ENCODE data around the gene PCDHGB6. TPM values are rescaled to one million over a fixed set of nuclear protein-coding genes. Genes with fewer than 3 reads are reported as not detected.

Gene PCDHGB6
- total and polyA plus RNA-seq, 2 donors (not counting 3 experiments of a cell fraction or from before 2014, with no cell fraction given) = 2.3 to 4.8 TPM

DNA sequence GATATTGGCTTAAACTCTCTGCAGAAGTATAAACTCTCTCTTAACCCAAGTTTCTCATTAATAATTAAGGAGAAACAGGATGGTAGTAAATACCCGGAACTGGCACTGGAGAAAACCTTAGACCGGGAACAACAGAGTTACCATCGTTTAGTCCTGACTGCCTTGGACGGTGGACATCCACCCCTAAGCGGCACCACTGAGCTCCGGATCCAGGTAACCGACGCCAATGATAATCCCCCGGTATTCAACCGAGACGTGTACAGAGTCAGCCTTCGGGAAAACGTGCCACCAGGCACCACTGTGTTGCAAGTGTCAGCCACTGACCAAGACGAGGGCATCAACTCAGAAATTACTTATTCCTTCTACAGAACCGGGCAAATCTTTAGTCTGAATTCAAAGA is 9.2 kb upstream of the PCDHGB6 start:
- dilution Hi-C loops (cut with MboI; ENCODE audit: extremely low pct_ligation_motif_present, low sequenced_read_pairs) = no loop called here
- CTCF ChIA-PET = interaction anchor here (1.2 to 3.5 kb wide), 12 partner anchors 8 to 165 kb away, joined by 6 to 45 read pairs (median 16); partner anchors contain the start of genes PCDHGA10, PCDHGA11, PCDHGA12 and PCDHGA2
- no peaks in the 10 kb centered on the region for H3K9me1 ChIP-seq (replicated peaks; ENCODE audit: control insufficient read depth, extremely low read depth, insufficient read depth, low read length)
- H3K36me3 ChIP-seq (ENCODE audit: control insufficient read depth in 2 of 2, extremely low read depth in 1 of 2, insufficient read depth in 2 of 2, low read length in 2 of 2) = no peaks in the 10 kb centered on the region
- FAIRE-seq = no peak
- no TSS peak for BruUV-seq (replicated peaks)
- POLR2A ChIA-PET = no interaction called here
- H3K9me3 ChIP-seq (replicated peaks; ENCODE audit: control insufficient read depth, insufficient read depth, low read length) = peaks cover 2% of the 10 kb centered on the region
- intact Hi-C loops (cut with micrococcal nuclease) = no loop called here
- peaks cover 2% of the 10 kb centered on the region for H3K4me1 ChIP-seq (ENCODE audit: control insufficient read depth, extremely low read depth, insufficient read depth, low read length)
- TF ChIP-seq MYC (IDR thresholded peaks at IDR 0.05; ENCODE audit: low read depth, low read length) (no peak), POLR2A (IDR thresholded peaks at IDR 0.05; ENCODE audit: low read depth, low read length) (no peak), GATA2 (IDR thresholded peaks at IDR 0.05; ENCODE audit: insufficient read depth, insufficient read length, low read depth, low read length) (no peak)
- TF ChIP-seq, protein P1, sequence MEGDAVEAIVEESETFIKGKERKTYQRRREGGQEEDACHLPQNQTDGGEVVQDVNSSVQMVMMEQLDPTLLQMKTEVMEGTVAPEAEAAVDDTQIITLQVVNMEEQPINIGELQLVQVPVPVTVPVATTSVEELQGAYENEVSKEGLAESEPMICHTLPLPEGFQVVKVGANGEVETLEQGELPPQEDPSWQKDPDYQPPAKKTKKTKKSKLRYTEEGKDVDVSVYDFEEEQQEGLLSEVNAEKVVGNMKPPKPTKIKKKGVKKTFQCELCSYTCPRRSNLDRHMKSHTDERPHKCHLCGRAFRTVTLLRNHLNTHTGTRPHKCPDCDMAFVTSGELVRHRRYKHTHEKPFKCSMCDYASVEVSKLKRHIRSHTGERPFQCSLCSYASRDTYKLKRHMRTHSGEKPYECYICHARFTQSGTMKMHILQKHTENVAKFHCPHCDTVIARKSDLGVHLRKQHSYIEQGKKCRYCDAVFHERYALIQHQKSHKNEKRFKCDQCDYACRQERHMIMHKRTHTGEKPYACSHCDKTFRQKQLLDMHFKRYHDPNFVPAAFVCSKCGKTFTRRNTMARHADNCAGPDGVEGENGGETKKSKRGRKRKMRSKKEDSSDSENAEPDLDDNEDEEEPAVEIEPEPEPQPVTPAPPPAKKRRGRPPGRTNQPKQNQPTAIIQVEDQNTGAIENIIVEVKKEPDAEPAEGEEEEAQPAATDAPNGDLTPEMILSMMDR (IDR thresholded peaks at IDR 0.05; ENCODE audit: extremely low read depth in 1 of 2, insufficient read depth in 1 of 2, low read depth in 1 of 2, low read length in 2 of 2) = no peak
- TF ChIP-seq, protein P2, sequence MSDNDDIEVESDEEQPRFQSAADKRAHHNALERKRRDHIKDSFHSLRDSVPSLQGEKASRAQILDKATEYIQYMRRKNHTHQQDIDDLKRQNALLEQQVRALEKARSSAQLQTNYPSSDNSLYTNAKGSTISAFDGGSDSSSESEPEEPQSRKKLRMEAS (IDR thresholded peaks at IDR 0.05; ENCODE audit: insufficient read depth, insufficient read length) = no peak
- no peaks in the 10 kb centered on the region for H4K20me1 ChIP-seq (replicated peaks; ENCODE audit: control insufficient read depth, extremely low read depth, insufficient read depth, low read length)
- H3K9ac ChIP-seq (replicated peaks; ENCODE audit: extremely low read depth, insufficient read depth, low read length) = no peak overlapping the region
- H3K4me3 ChIP-seq (replicated peaks in 1 of 3; ENCODE audit: insufficient read depth in 1 of 3, low read depth in 1 of 3, low read length in 3 of 3) = no peak overlapping the region
- no peak for DNase-seq (ENCODE audit: low read depth, low spot score)
- H3K4me2 ChIP-seq (ENCODE audit: insufficient read depth, low read length) = no peak overlapping the region
- H3K27ac ChIP-seq (ENCODE audit: insufficient read depth, low read depth, low read length) = no peak overlapping the region
- H3K27me3 ChIP-seq (ENCODE audit: control insufficient read depth in 2 of 2, insufficient read depth in 2 of 2, low read length in 2 of 2) = peaks cover 37 to 69% of the 10 kb centered on the region in 2 experiments
- H3K79me2 ChIP-seq (ENCODE audit: control insufficient read depth, insufficient read depth, low read length) = no peaks in the 10 kb centered on the region
- no peak overlapping the region for H2AFZ ChIP-seq (ENCODE audit: low read depth, low read length)
